Measurements from ENCODE around the gene TMEM187.

Gene TMEM187

GRCh38 chrX:153972368-153973126 is at the start of gene TMEM187:
Gene TMEM187 (plus strand): TSS chrX:153972754. CDS start chrX:153982063, 9,309 bp downstream.
- peak; percentile 62; the same call in 1 of the 2 replicates for TF ChIP-seq CREB1 (IDR thresholded peaks at IDR 0.05; ENCODE audit: low read depth)
- no peak for TF ChIP-seq TEAD4 (IDR thresholded peaks at IDR 0.05)
- no peak for TF ChIP-seq ZBTB7A (IDR thresholded peaks at IDR 0.05; ENCODE audit: low read depth)
- TF ChIP-seq EGR1 (IDR thresholded peaks at IDR 0.05) = no peak

- TF ChIP-seq RAD21 (IDR thresholded peaks at IDR 0.05; ENCODE audit: low read depth) (peak; percentile 35; the same call in 1 of the 2 replicates), REST (IDR thresholded peaks at IDR 0.05; ENCODE audit: low read depth) (no peak), TCF12 (IDR thresholded peaks at IDR 0.05; ENCODE audit: low read depth) (no peak), CREB1 (IDR thresholded peaks at IDR 0.05; ENCODE audit: low read depth) (no peak), EP300 (IDR thresholded peaks at IDR 0.05; ENCODE audit: borderline replicate concordance) (no peak), MAX (IDR thresholded peaks at IDR 0.05) (no peak), NFIC (IDR thresholded peaks at IDR 0.05) (peak; percentile 59)
Observed at GRCh38 chrX:153922932-153923857, 49.4 kb upstream of the TMEM187 start.

- TF ChIP-seq RAD21 (IDR thresholded peaks at IDR 0.05; ENCODE audit: low read depth) (peak; percentile 25), TEAD4 (IDR thresholded peaks at IDR 0.05) (no peak), USF1 (IDR thresholded peaks at IDR 0.05) (no peak), FOXM1 (IDR thresholded peaks at IDR 0.05; ENCODE audit: borderline replicate concordance, low read depth) (no peak)
Observed at GRCh38 chrX:153924149-153924861, 48.2 kb upstream of the TMEM187 start.

- no peak for TF ChIP-seq FOXM1 (IDR thresholded peaks at IDR 0.05; ENCODE audit: borderline replicate concordance, low read depth)
- TF ChIP-seq EP300 (IDR thresholded peaks at IDR 0.05; ENCODE audit: borderline replicate concordance) = no peak
- TF ChIP-seq MAX (IDR thresholded peaks at IDR 0.05) = no peak
- no peak for TF ChIP-seq YY1 (IDR thresholded peaks at IDR 0.05; ENCODE audit: low read depth)
- TF ChIP-seq REST (IDR thresholded peaks at IDR 0.05; ENCODE audit: low read depth) = no peak
- TF ChIP-seq TAF1 (IDR thresholded peaks at IDR 0.05; ENCODE audit: low read depth) = no peak
- no peak for TF ChIP-seq USF1 (IDR thresholded peaks at IDR 0.05)
- no peak for TF ChIP-seq EGR1 (IDR thresholded peaks at IDR 0.05)
- TF ChIP-seq TCF12 (IDR thresholded peaks at IDR 0.05; ENCODE audit: low read depth) = no peak
- no peak for TF ChIP-seq RAD21 (IDR thresholded peaks at IDR 0.05; ENCODE audit: low read depth)
- no peak for TF ChIP-seq ZBTB7A (IDR thresholded peaks at IDR 0.05; ENCODE audit: low read depth)
- TF ChIP-seq TEAD4 (IDR thresholded peaks at IDR 0.05) = no peak
- TF ChIP-seq CEBPB (IDR thresholded peaks at IDR 0.05) = no peak
Observed at GRCh38 chrX:153925387-153925738, 47.2 kb upstream of the TMEM187 start.

- TF ChIP-seq TAF1 (IDR thresholded peaks at IDR 0.05; ENCODE audit: low read depth) (no peak), TCF12 (IDR thresholded peaks at IDR 0.05; ENCODE audit: low read depth) (no peak), NFIC (IDR thresholded peaks at IDR 0.05) (no peak), USF1 (IDR thresholded peaks at IDR 0.05) (no peak), EP300 (IDR thresholded peaks at IDR 0.05; ENCODE audit: borderline replicate concordance) (no peak), TEAD4 (IDR thresholded peaks at IDR 0.05) (no peak), FOXM1 (IDR thresholded peaks at IDR 0.05; ENCODE audit: borderline replicate concordance, low read depth) (no peak), EGR1 (IDR thresholded peaks at IDR 0.05) (no peak), CREB1 (IDR thresholded peaks at IDR 0.05; ENCODE audit: low read depth) (no peak), MAX (IDR thresholded peaks at IDR 0.05) (no peak), CEBPB (IDR thresholded peaks at IDR 0.05) (no peak), ZBTB7A (IDR thresholded peaks at IDR 0.05; ENCODE audit: low read depth) (no peak), REST (IDR thresholded peaks at IDR 0.05; ENCODE audit: low read depth) (no peak), YY1 (IDR thresholded peaks at IDR 0.05; ENCODE audit: low read depth) (no peak), RAD21 (IDR thresholded peaks at IDR 0.05; ENCODE audit: low read depth) (no peak)
Observed at GRCh38 chrX:153925739-153926551, 46.6 kb upstream of the TMEM187 start, which contains the start of gene ARHGAP4. Gene ARHGAP4 (minus strand): TSS chrX:153926264. CDS start chrX:153926202, 62 bp downstream.
